GM19351 (cell line): ENCODE measurements around the gene SLC49A4.

ENCODE experiments used
- ATAC-seq: cut with Tn5 transposase; IDR thresholded peaks from one replicate; pipeline ENCODE4 v1.9.1; 2021; ENCODE audit warnings: mild to moderate bottlenecking, moderate library complexity; ENCODE audit not compliant: unreplicated experiment

SLC49A4 gene

DNA sequence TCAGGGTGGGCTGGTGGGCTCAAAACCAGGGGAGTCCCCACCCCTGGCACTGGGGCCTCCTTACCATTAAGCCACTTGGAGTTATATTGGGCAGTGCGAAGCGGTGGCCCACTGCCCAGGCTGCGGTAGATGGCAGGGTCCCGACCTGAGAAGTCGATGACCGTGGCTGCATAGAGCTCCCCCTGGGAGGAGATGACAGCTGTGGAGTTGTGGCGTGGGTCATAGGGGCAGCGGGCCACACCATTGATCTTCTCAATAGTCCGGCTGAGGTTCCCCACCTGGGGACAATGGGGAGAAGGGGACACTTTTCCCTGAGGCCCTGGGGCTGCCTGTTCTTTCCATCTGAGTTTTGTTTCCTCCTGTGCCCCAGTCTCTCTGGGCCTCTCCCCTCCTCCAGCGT is 132.9 kb downstream of the SLC49A4 start:
- no peak for ATAC-seq

DNA sequence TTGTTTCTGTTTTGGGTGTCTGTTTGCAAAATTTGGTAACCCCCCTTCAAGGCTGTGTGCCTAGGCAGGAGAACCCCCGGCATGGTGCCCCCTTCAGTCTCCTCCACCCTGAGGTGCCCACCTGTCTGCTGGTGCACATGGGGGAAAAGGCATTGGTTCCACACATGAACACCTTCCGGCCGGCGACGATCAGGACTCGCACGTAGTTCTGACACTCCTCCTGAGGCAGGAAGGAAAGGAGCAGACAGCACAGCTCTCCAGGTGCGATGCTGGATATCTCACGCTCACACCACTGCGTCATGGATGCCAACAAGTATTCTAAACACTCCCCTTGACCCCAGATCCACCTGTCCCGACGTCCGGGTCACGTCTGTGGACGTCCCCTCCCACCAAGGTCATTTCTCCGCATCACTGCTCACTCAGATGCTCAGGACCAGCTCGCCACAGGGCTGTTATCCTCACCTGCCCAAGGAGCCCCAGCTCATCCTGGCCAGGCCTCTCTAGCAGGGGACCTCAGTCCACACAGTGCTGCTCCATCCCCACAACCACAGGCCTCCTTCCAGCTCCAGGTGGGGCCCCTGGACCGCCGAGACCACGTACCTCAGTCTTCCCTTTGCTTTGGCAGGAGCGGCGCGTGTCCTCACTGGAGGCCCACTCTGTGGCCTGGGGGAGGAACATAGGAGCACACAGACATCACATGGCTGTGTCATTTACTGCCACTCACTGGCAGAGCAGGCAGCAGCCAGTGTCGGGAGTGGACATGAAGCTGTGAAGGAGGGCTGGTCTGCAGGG is 133.7 kb downstream of the SLC49A4 start:
- ATAC-seq = no peak

DNA sequence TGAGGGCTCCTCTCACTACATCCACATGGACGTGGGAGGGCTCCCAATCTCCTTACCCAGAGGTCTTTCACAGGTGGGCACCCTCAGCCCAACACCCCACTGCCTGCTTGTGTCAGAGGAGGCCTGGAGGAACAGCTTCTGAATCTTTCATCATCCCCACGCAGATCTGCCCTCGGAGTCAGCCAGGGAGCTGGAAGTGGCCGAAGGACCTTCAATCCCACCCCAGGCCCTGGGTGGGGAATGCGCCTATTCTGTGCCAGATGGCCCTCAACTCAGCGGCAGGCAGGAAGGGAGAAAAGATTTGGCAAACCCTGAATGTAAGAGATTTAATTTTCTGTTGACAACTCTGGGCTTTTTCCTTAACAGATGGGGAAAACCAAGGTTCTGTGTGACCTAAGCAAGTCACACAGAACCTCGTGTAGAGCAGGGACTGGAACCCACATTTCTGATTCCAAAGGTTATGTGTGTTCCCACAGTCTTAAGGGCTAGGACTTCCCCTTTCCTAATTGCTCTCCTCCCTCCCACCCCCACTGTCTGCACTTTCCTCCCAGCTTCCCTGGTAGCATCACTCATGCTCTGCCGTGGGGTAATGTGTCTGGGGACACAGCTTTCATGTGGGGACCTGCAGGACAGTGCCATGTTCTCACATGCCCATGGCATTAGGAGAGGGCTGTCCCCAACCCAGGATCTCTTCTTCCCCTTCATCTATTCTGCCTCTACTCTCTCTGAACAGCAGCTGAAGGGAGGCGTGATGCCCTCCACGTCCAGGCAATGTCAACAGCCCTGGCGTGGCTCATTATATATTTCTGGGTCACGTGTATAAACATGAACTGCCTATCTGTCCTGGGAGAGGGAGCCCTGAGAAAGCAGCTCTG is 134.6 kb downstream of the SLC49A4 start:
- ATAC-seq = no peak

DNA sequence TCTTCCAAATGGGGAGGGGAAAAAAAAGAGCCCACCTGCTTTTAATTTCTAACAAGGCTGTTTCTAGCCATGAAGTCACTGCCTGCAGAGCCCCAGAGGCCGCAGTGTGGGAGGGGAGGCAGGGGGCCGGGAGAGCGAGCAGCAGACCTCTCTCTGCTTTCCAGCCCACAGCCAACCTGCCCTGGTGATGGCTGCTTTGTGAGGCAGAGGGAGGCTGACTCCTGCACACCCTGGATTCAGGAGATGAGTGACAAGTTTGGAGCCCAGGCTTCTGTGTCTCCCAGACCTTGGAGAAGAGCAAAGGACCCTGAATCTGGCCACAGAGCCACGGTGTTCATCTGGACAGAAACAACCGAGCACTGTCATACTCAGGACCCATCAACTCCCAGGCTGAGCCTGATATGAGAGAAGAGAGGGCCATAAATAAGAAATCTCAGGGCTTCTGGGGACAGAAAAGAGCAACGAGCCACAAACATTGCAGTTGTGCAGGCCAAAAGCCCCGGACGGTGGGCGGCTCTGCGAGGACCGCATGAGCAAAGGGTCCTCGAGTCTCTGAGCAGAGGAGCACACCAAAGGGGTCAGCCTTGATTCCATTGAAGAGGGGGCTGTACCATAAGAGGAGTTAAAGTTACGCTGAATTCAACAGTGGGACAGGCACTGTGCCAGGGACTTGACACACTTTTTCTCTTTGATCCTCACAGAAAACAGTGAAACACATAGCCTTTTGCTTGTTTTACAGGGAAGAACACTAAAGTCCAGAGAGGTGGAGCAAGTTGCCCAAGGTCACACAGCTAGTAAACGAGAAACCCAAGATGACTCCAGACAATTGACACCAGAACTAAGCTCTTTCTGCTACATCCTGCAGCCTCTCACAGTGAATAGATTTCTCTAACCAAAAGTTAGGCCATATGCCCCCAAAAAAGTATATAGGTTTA is 135.5 kb downstream of the SLC49A4 start:
- ATAC-seq = no peak
